ENCODE measurements around the gene NFAT5. TPM values are rescaled to one million over a fixed set of nuclear protein-coding genes. Genes with fewer than 3 reads are reported as not detected.
A peak's percentile ranks its signal among the peaks of the same experiment; 100 is the strongest.

The NFAT5 gene
- total RNA-seq, 1 donor from 2014 or later: 13.9 TPM

GRCh38 chr16:69754143-69754468, 188.3 kb downstream of the NFAT5 start:
- Histone ChIP-seq H3K27ac (replicated peaks) (peak overlapping the region; percentile 79), H3K9me3 (replicated peaks) (no peaks in the 10 kb centered on the region), H3K4me3 (peak overlapping the region; percentile 93), H3K27me3 (ENCODE audit: low read depth) (no peaks in the 10 kb centered on the region), H3K36me3 (peaks cover 36% of the 10 kb centered on the region), H3K4me1 (peaks cover 23% of the 10 kb centered on the region)
- no peak for TF ChIP-seq CTCF (IDR thresholded peaks at IDR 0.05; ENCODE audit: borderline replicate concordance)
- intact Hi-C loops (cut with micrococcal nuclease): loop anchor here (5.0 kb wide), 1 partner anchor 42 kb away; no protein-coding TSS in a partner anchor
- DNase-seq: no peak

Small RNA genes within 50 kb of the gene (microRNA-seq; reads per million reads assigned to microRNA genes)
- not detected for gene MIR1538

Other genes starting within 250 kb of the NFAT5 start
- 6.0 TPM for gene PDF, start 235.4 kb upstream of the NFAT5 start, total RNA-seq
- 24.1 TPM for gene COG8, start 226.4 kb upstream of the NFAT5 start, total RNA-seq
- gene NIP7, start 226.2 kb upstream of the NFAT5 start, total RNA-seq: 8.2 TPM
- gene TMED6, start 214.2 kb upstream of the NFAT5 start, total RNA-seq: not detected
- 25.0 TPM for gene TERF2, start 180.0 kb upstream of the NFAT5 start, total RNA-seq
- 69.0 TPM for gene CYB5B, start 141.3 kb upstream of the NFAT5 start, total RNA-seq
- gene NQO1, start 160.6 kb downstream of the NFAT5 start, total RNA-seq: 22.7 TPM
- gene NOB1, start 189.0 kb downstream of the NFAT5 start, total RNA-seq: 14.7 TPM
- 21.3 TPM for gene WWP2, start 196.4 kb downstream of the NFAT5 start, total RNA-seq

All from left ventricle myocardium inferior (tissue), 1 donor.